Gastroesophageal sphincter (tissue), 3 donors: ENCODE results near the gene VAV3.

Experiments used
- CTCF ChIP-seq, 4 experiments: fragments of 200-600 bp in 2 of 4; fragments of 450-650 bp in 2 of 4; sonication (generic) in 1 of 4; IDR thresholded peaks; one replicate each; pipeline ENCODE4 v1.5.1; 2017 to 2019; ENCODE audit warnings: antibody characterized with exemption in 4 of 4, mild to moderate bottlenecking in 2 of 4, moderate library complexity in 2 of 4
- POLR2A ChIP-seq, 2 donors: fragments of 450-650 bp; IDR thresholded peaks; one replicate each; pipeline ENCODE4 v1.6.1; 2017; ENCODE audit warnings: antibody characterized with exemption in 2 of 2, mild to moderate bottlenecking in 2 of 2, moderate library complexity in 1 of 2
- POLR2AphosphoS5 ChIP-seq: sonication (generic); formaldehyde crosslinking; IDR thresholded peaks from one replicate; pipeline ENCODE4 v1.6.1; 2017; ENCODE audit warnings: antibody characterized with exemption

- TF ChIP-seq CTCF (IDR thresholded peaks at IDR 0.05) (no peak), POLR2A (IDR thresholded peaks at IDR 0.05) (no peak), POLR2AphosphoS5 (no peak)
Measured at GRCh38 chr1:107896936-107897335, 68.0 kb downstream of the VAV3 start.
